SU-DHL-6 (cell line): ENCODE data around the gene SALL3.

Source experiments
- EZH2phosphoT487 ChIP-seq: fragments of 200-600 bp; sonication (generic), shearing (Covaris generic); conservative IDR thresholded peaks from 2 replicates; pipeline ENCODE4 v1.6.1; 2018; ENCODE audit warnings: mild to moderate bottlenecking, antibody characterized with exemption, low read length, moderate library complexity, mixed read lengths
- TF ChIP-seq, protein P1 (sequence below): fragments of 200-600 bp; sonication (generic); IDR thresholded peaks from one replicate; pipeline ENCODE4 v1.5.1; 2017; ENCODE audit warnings: antibody characterized with exemption, mild to moderate bottlenecking, low read length, moderate library complexity; ENCODE audit not compliant: insufficient read depth, poor library complexity, severe bottlenecking

DNA sequence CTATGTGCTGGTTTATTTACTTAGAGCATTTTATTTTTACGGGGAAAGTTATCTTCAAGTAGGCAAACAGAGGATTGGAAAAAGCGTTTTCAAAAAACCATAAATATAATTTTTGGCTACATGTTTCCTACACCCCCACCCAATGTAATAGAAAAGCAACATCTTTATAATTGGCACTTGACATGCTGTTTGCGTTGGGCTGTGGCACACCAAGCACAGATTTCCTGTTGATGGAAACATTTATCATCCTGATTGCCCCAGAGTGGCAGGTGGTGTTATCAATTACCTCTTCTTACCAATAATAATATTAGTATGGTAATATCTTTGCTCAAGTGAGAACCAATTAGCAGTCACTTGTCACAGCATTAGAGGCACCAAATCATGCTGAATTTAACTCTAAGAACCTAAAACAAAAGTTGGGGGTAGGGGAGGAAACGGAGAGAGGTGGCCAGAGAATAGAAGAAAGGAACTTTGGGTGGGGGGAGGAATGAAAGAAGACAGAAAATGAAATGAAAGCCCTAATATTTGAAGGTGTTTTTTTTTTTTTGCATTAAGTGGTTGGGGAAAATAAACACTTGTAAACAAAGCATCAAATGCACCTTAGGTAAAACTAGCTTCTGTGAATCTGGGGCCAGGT lies 3.8 kb upstream of the SALL3 start:
- TF ChIP-seq, protein P1, sequence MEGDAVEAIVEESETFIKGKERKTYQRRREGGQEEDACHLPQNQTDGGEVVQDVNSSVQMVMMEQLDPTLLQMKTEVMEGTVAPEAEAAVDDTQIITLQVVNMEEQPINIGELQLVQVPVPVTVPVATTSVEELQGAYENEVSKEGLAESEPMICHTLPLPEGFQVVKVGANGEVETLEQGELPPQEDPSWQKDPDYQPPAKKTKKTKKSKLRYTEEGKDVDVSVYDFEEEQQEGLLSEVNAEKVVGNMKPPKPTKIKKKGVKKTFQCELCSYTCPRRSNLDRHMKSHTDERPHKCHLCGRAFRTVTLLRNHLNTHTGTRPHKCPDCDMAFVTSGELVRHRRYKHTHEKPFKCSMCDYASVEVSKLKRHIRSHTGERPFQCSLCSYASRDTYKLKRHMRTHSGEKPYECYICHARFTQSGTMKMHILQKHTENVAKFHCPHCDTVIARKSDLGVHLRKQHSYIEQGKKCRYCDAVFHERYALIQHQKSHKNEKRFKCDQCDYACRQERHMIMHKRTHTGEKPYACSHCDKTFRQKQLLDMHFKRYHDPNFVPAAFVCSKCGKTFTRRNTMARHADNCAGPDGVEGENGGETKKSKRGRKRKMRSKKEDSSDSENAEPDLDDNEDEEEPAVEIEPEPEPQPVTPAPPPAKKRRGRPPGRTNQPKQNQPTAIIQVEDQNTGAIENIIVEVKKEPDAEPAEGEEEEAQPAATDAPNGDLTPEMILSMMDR = no peak
- TF ChIP-seq EZH2phosphoT487 = no peak
